ENCODE results near the gene ANXA11. TPM values are rescaled to one million over a fixed set of nuclear protein-coding genes. Genes with fewer than 3 reads are reported as not detected.
A peak's percentile ranks its signal among the peaks of the same experiment; 100 is the strongest.
"Not testable (repeated sequence)": the region's sequence is repeated elsewhere in the genome, so short reads cannot be mapped to it uniquely, and the experiment has no call there.

The ANXA11 gene
- total RNA-seq (156 and 177 TPM in 2 replicates), polyA plus RNA-seq (78.1 and 88.3 TPM in 2 replicates), polyA minus RNA-seq (84.0 and 98.5 TPM in 2 replicates)
- total RNA-seq (2013), result 136 TPM

DNA sequence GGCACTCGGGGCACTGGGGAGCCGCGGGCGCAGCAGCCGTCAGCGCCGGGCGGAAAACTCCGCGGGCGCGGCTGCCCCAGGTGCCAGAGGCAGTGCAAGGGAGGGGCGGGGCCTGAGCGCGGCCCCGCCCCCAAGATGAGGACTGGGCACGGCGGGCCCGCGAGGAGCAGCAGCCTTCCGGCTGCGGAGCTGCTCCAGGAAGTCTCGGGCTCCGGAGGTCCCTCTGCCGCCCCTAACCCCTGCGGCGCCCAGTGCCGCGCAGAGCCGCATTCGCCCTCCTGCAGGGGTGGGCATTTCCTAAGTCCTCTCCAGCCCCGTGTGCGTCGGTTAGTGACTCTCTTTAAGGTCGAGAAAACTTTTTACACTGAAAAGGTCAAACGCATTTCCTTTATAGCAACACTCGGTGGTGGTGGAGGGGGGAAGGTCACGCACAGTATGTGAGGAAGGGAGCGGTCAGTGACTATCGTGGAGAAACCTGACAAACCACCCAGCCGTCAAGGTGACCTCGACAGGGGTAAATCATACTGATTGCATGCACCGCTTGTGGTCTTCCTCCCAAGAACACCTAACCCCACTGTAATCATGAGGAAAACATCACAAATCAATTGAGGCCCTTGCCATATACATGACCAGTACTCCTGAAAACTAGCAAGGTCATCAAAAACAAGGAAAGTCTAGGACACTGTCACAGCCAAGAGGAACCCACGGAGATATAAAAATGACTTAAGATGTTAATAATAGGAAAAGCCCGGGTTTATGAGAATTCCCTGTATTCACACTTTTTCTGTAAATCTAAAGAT lies at the start of gene ANXA11:
ANXA11 (minus strand) TSS at position 61 of the 800 bp plus-strand sequence. CDS start 32,676 bp downstream, outside the sequence.
- Histone ChIP-seq H3K4me3 (ENCODE audit: control extremely low read depth in 1 of 5, extremely low read depth in 1 of 5, insufficient read depth in 1 of 5, low read depth in 2 of 5, low read length in 4 of 5) (peak within 1 kb of the TSS; percentile 53 to 90 (median 74)), H2AFZ (ENCODE audit: insufficient read depth, low read depth, low read length, poor library complexity, severe bottlenecking) (peak within 1 kb of the TSS; percentile 99), H3K27ac (ENCODE audit: low read length in 2 of 2) (peak within 1 kb of the TSS; percentile 75 to 91), H3K79me2 (ENCODE audit: control insufficient read depth, insufficient read depth, low read length) (peaks cover 77% of the 10 kb centered on the region), H3K9me3 (ENCODE audit: control extremely low read depth in 1 of 3, control insufficient read depth in 2 of 3, insufficient read depth in 1 of 3, low read length in 2 of 3) (no peaks in the 10 kb centered on the region), H3K9ac (ENCODE audit: low read length) (peak within 1 kb of the TSS; percentile 75), H3K4me1 (ENCODE audit: control insufficient read depth in 2 of 2, insufficient read depth in 2 of 2, low read length in 2 of 2) (peaks cover 41 to 50% of the 10 kb centered on the region in 2 donors), H4K20me1 (ENCODE audit: control insufficient read depth, insufficient read depth, low read length, poor library complexity, severe bottlenecking) (peaks cover 40% of the 10 kb centered on the region), H3K4me2 (replicated peaks; ENCODE audit: low read depth, low read length, poor library complexity, severe bottlenecking) (peak within 1 kb of the TSS; percentile 92), H3K27me3 (replicated peaks in 1 of 4; ENCODE audit: control extremely low read depth in 1 of 4, control insufficient read depth in 3 of 4, insufficient read depth in 4 of 4, low read length in 3 of 4) (peaks cover 0 to 2% (median 0%) of the 10 kb centered on the region in 4 experiments), H3K36me3 (replicated peaks in 1 of 2; ENCODE audit: control extremely low read depth in 1 of 2, control insufficient read depth in 1 of 2, extremely low read depth in 1 of 2, insufficient read depth in 2 of 2, low read length in 1 of 2) (peaks cover 0 to 9% of the 10 kb centered on the region in 2 experiments)
- Mint-ChIP-seq H3K4me1 (peaks cover 50% of the 10 kb centered on the region), H3K9me3 (ENCODE audit: insufficient read depth) (no peaks in the 10 kb centered on the region), H3K27me3 (no peaks in the 10 kb centered on the region), H3K4me3 (peak within 1 kb of the TSS; percentile 94), H3K27ac (peak within 1 kb of the TSS; percentile 97)
- no peak for TF ChIP-seq EZH2 (IDR thresholded peaks at IDR 0.05; ENCODE audit: borderline replicate concordance, insufficient read depth, low read depth, low read length, poor library complexity, severe bottlenecking)
- TF ChIP-seq, protein P1, sequence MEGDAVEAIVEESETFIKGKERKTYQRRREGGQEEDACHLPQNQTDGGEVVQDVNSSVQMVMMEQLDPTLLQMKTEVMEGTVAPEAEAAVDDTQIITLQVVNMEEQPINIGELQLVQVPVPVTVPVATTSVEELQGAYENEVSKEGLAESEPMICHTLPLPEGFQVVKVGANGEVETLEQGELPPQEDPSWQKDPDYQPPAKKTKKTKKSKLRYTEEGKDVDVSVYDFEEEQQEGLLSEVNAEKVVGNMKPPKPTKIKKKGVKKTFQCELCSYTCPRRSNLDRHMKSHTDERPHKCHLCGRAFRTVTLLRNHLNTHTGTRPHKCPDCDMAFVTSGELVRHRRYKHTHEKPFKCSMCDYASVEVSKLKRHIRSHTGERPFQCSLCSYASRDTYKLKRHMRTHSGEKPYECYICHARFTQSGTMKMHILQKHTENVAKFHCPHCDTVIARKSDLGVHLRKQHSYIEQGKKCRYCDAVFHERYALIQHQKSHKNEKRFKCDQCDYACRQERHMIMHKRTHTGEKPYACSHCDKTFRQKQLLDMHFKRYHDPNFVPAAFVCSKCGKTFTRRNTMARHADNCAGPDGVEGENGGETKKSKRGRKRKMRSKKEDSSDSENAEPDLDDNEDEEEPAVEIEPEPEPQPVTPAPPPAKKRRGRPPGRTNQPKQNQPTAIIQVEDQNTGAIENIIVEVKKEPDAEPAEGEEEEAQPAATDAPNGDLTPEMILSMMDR (IDR thresholded peaks at IDR 0.05), result no peak
- peak; percentile 87 for ATAC-seq (ENCODE audit: low read depth)
- 0% methylated on average over 39 of the region's 45 CpGs for WGBS (ENCODE audit: insufficient coverage)
- ChIA-PET POLR2A (interaction anchor here (1.0 to 3.9 kb wide), 3 partner anchors 9 to 61 kb away, joined by 4 to 33 read pairs (median 7); no protein-coding TSS in a partner anchor), CTCF (interaction anchor here (1.0 to 8.3 kb wide), 3 partner anchors 17 to 62 kb away, joined by 5 to 85 read pairs (median 6); no protein-coding TSS in a partner anchor)
- peak; percentile 90 for DNase-seq
- intact Hi-C loops (cut with micrococcal nuclease), result loop anchor here (1.0 to 10.0 kb wide), 9 partner anchors 9 to 1903 kb away; partner anchors contain the start of genes NUTM2E, TMEM254, TSPAN14 and ZCCHC24

DNA sequence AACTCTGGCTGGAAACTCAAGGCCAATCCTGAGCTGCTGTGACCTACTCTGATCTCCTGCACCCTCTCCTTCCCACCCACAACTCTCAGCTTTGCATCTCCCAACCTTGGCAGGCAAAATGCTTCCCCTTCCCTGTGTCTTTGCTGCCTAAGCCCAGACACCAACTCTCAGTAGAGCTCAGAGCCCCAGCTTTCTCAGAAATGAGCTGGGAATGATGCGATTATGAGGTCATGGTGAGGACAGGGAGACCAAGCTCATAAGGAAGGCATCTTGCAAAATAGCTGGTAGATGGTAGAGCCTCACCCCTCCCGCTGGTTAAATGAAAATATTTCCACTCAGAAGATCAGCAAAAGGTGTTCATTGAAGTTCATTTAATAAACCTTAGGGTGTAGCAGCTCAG lies 49.4 kb upstream of the ANXA11 start:
- H3K9me3 Mint-ChIP-seq (ENCODE audit: insufficient read depth); H2AFZ ChIP-seq (ENCODE audit: insufficient read depth, low read depth, low read length, poor library complexity, severe bottlenecking); H4K20me1 ChIP-seq (ENCODE audit: control insufficient read depth, insufficient read depth, low read length, poor library complexity, severe bottlenecking); H3K27me3 ChIP-seq (replicated peaks in 1 of 4; ENCODE audit: control extremely low read depth in 1 of 4, control insufficient read depth in 3 of 4, insufficient read depth in 4 of 4, low read length in 3 of 4); H3K27ac ChIP-seq (ENCODE audit: low read length in 2 of 2); ATAC-seq (ENCODE audit: low read depth); DNase-seq; POLR2A ChIA-PET; H3K4me1 ChIP-seq (ENCODE audit: control insufficient read depth in 2 of 2, insufficient read depth in 2 of 2, low read length in 2 of 2); H3K36me3 ChIP-seq (replicated peaks in 1 of 2; ENCODE audit: control extremely low read depth in 1 of 2, control insufficient read depth in 1 of 2, extremely low read depth in 1 of 2, insufficient read depth in 2 of 2, low read length in 1 of 2); H3K79me2 ChIP-seq (ENCODE audit: control insufficient read depth, insufficient read depth, low read length); CTCF ChIA-PET; H3K9ac ChIP-seq (ENCODE audit: low read length); H3K4me3 ChIP-seq (ENCODE audit: control extremely low read depth in 1 of 5, extremely low read depth in 1 of 5, insufficient read depth in 1 of 5, low read depth in 2 of 5, low read length in 4 of 5); H3K4me1 Mint-ChIP-seq; H3K27ac Mint-ChIP-seq; intact Hi-C loops (cut with micrococcal nuclease); H3K4me3 Mint-ChIP-seq; H3K9me3 ChIP-seq (ENCODE audit: control extremely low read depth in 1 of 3, control insufficient read depth in 2 of 3, insufficient read depth in 1 of 3, low read length in 2 of 3); H3K4me2 ChIP-seq (replicated peaks; ENCODE audit: low read depth, low read length, poor library complexity, severe bottlenecking): not testable (repeated sequence)
- WGBS (ENCODE audit: insufficient coverage), result no CpG with 5 or more reads among the region's 2 CpGs
- peaks cover 14% of the 10 kb centered on the region for H3K27me3 Mint-ChIP-seq

DNA sequence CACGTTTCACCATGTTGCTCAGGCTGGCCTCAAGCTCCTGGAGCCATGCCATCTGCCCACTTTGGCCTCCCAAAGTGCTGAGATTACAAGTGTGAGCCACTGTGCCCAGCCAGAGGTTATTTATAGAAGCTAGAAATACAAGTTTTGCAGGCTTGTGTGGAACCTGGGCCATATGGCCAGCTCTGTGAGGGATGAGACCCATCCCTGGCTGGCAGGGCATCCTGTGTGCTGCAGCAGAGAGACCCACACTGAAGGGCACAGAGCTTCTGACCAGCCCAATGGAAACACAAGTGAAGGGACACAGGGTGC lies 48.6 kb upstream of the ANXA11 start:
- WGBS (ENCODE audit: insufficient coverage), result 27% methylated on average over 1 of the region's 1 CpG
- H3K4me1 ChIP-seq (ENCODE audit: control insufficient read depth in 2 of 2, insufficient read depth in 2 of 2, low read length in 2 of 2); H3K4me3 Mint-ChIP-seq; H3K4me3 ChIP-seq (ENCODE audit: control extremely low read depth in 1 of 5, extremely low read depth in 1 of 5, insufficient read depth in 1 of 5, low read depth in 2 of 5, low read length in 4 of 5); H3K4me1 Mint-ChIP-seq; H4K20me1 ChIP-seq (ENCODE audit: control insufficient read depth, insufficient read depth, low read length, poor library complexity, severe bottlenecking); H3K36me3 ChIP-seq (replicated peaks in 1 of 2; ENCODE audit: control extremely low read depth in 1 of 2, control insufficient read depth in 1 of 2, extremely low read depth in 1 of 2, insufficient read depth in 2 of 2, low read length in 1 of 2); H3K4me2 ChIP-seq (replicated peaks; ENCODE audit: low read depth, low read length, poor library complexity, severe bottlenecking); H3K9me3 ChIP-seq (ENCODE audit: control extremely low read depth in 1 of 3, control insufficient read depth in 2 of 3, insufficient read depth in 1 of 3, low read length in 2 of 3); H3K9ac ChIP-seq (ENCODE audit: low read length); CTCF ChIA-PET; H3K27me3 ChIP-seq (replicated peaks in 1 of 4; ENCODE audit: control extremely low read depth in 1 of 4, control insufficient read depth in 3 of 4, insufficient read depth in 4 of 4, low read length in 3 of 4); ATAC-seq (ENCODE audit: low read depth); DNase-seq; H2AFZ ChIP-seq (ENCODE audit: insufficient read depth, low read depth, low read length, poor library complexity, severe bottlenecking); H3K79me2 ChIP-seq (ENCODE audit: control insufficient read depth, insufficient read depth, low read length); H3K9me3 Mint-ChIP-seq (ENCODE audit: insufficient read depth); intact Hi-C loops (cut with micrococcal nuclease); H3K27ac ChIP-seq (ENCODE audit: low read length in 2 of 2); POLR2A ChIA-PET; H3K27ac Mint-ChIP-seq: not testable (repeated sequence)
- H3K27me3 Mint-ChIP-seq, result peaks cover 14% of the 10 kb centered on the region

All from B cell (primary cell).